ENCODE results near the gene VSTM4. TPM values are rescaled to one million over a fixed set of nuclear protein-coding genes. Genes with fewer than 3 reads are reported as not detected.

VSTM4 gene
- total RNA-seq, 1 experiment from 2014 or later: 0.72 TPM

- no peak for TF ChIP-seq ZSCAN18 (CRISPR knock-in tag; IDR thresholded peaks at IDR 0.05)
- TF ChIP-seq GRHL2 (CRISPR knock-in tag; IDR thresholded peaks at IDR 0.05; ENCODE audit: insufficient replicate concordance, severe bottlenecking): no peak
- TF ChIP-seq NFATC4 (CRISPR knock-in tag; IDR thresholded peaks at IDR 0.05): no peak
- TF ChIP-seq USF1 (CRISPR knock-in tag; IDR thresholded peaks at IDR 0.05): no peak
- no peak for TF ChIP-seq TCF7 (CRISPR knock-in tag; IDR thresholded peaks at IDR 0.05; ENCODE audit: low read depth)
- TF ChIP-seq STAT6 (CRISPR knock-in tag; conservative IDR thresholded peaks at IDR 0.05; ENCODE audit: low read depth): no peak
- no peak for TF ChIP-seq SP1 (CRISPR knock-in tag; conservative IDR thresholded peaks at IDR 0.05)
- no peak for TF ChIP-seq NR3C1 (CRISPR knock-in tag; conservative IDR thresholded peaks at IDR 0.05; ENCODE audit: low read depth)
- TF ChIP-seq ZNF232 (CRISPR knock-in tag; IDR thresholded peaks at IDR 0.05): no peak
- no peak for TF ChIP-seq HMGXB4 (CRISPR knock-in tag; IDR thresholded peaks at IDR 0.05)
Measured at GRCh38 chr10:49037187-49037586, 78.1 kb downstream of the VSTM4 start (continued).

- H3K4me1 Mint-ChIP-seq: no peaks in the 10 kb centered on the region
- DNase-seq (ENCODE audit: low spot score): no peak
- no peak overlapping the region for H3K4me3 Mint-ChIP-seq
- H3K27ac Mint-ChIP-seq: no peak overlapping the region
- no peak for ATAC-seq
- POLR2A ChIA-PET: no interaction called here
- H3K36me3 Mint-ChIP-seq: no peaks in the 10 kb centered on the region
- no peak for TF ChIP-seq CREM (CRISPR knock-in tag; IDR thresholded peaks at IDR 0.05)
- TF ChIP-seq PREB (CRISPR knock-in tag; IDR thresholded peaks at IDR 0.05; ENCODE audit: borderline replicate concordance): no peak
- no peak for TF ChIP-seq GTF2I (CRISPR knock-in tag; conservative IDR thresholded peaks at IDR 0.05)
- no peak for TF ChIP-seq CBFB (CRISPR knock-in tag; IDR thresholded peaks at IDR 0.05; ENCODE audit: low read depth)
- no peak for TF ChIP-seq TEAD1 (CRISPR knock-in tag; IDR thresholded peaks at IDR 0.05)
- CTCF ChIA-PET: no interaction called here
- H3K27me3 Mint-ChIP-seq (ENCODE audit: low read depth): no peaks in the 10 kb centered on the region
- H3K9me3 Mint-ChIP-seq: no peaks in the 10 kb centered on the region
Measured at GRCh38 chr10:49036638-49037037, 78.7 kb downstream of the VSTM4 start.

- Mint-ChIP-seq H3K4me3 (no peak overlapping the region), H3K27me3 (ENCODE audit: low read depth) (no peaks in the 10 kb centered on the region), H3K4me1 (no peaks in the 10 kb centered on the region), H3K27ac (no peak overlapping the region), H3K36me3 (no peaks in the 10 kb centered on the region), H3K9me3 (no peaks in the 10 kb centered on the region)
- POLR2A ChIA-PET: no interaction called here
- DNase-seq (ENCODE audit: low spot score): no peak
- CTCF ChIA-PET: interaction anchor here (0.7 kb wide), 1 partner anchor 143 kb away, joined by 3 read pairs; no protein-coding TSS in a partner anchor
- ATAC-seq: no peak
- TF ChIP-seq GTF2I (CRISPR knock-in tag; conservative IDR thresholded peaks at IDR 0.05) (no peak), ZBTB43 (CRISPR knock-in tag; IDR thresholded peaks at IDR 0.05) (no peak), PRDM15 (CRISPR knock-in tag; IDR thresholded peaks at IDR 0.05) (no peak), ZNF281 (CRISPR knock-in tag; IDR thresholded peaks at IDR 0.05) (no peak), TEAD1 (CRISPR knock-in tag; IDR thresholded peaks at IDR 0.05) (no peak)
Measured at GRCh38 chr10:49035920-49036319, 79.4 kb downstream of the VSTM4 start.

All from WTC11 (cell line).